Erythroblast (primary cell): ENCODE data around the gene NOX5.

Experiments used
- GATA1 ChIP-seq: IDR thresholded peaks from 2 replicates; pipeline ENCODE4 v1.6.1; 2011; ENCODE audit warnings: low read depth, mild to moderate bottlenecking, control low read depth, low read length, moderate library complexity
- POLR2A ChIP-seq: IDR thresholded peaks from 2 replicates; pipeline ENCODE4 v1.6.1; 2011; ENCODE audit warnings: mild to moderate bottlenecking, low read length

- TF ChIP-seq POLR2A (no peak), GATA1 (no peak)
Measured at GRCh38 chr15:69037482-69037881, 23.0 kb downstream of the NOX5 start.
